ENCODE measurements around the gene PPP1R11.
A peak's percentile ranks its signal among the peaks of the same experiment; 100 is the strongest.
"Not testable (repeated sequence)": the region's sequence is repeated elsewhere in the genome, so short reads cannot be mapped to it uniquely, and the experiment has no call there.

PPP1R11 gene
- 45.0 to 47.6 reads per million in 2 donors for total RNA-seq

GRCh38 chr6:30066577-30067459, at the start of gene PPP1R11:
PPP1R11 (plus strand) TSS chr6:30067198; CDS start chr6:30067411, 213 bp downstream.
- DNase-seq, result peak; percentile 89

- DNase-seq, result no peak
These were observed 47.2 kb upstream of the PPP1R11 start for GRCh38 chr6:30019819-30020218.

- DNase-seq, result no peak
These were observed 46.4 kb upstream of the PPP1R11 start for GRCh38 chr6:30020626-30021025.

- DNase-seq, result no peak
These were observed 44.8 kb upstream of the PPP1R11 start for GRCh38 chr6:30022189-30022588.

- not testable (repeated sequence) for DNase-seq
These were observed 44.3 kb upstream of the PPP1R11 start for GRCh38 chr6:30022712-30023111.

GRCh38 chr6:30025186-30025585, 41.8 kb upstream of the PPP1R11 start:
- DNase-seq, result no peak

GRCh38 chr6:30029588-30029987, 37.4 kb upstream of the PPP1R11 start:
- no peak for DNase-seq

- no peak for DNase-seq
These were observed 35.6 kb upstream of the PPP1R11 start for GRCh38 chr6:30031381-30031780.

- DNase-seq, result not testable (repeated sequence)
These were observed 33.6 kb upstream of the PPP1R11 start for GRCh38 chr6:30033440-30033839.

- DNase-seq, result no peak
These were observed 31.2 kb upstream of the PPP1R11 start for GRCh38 chr6:30035784-30036183.

- no peak for DNase-seq
These were observed 29.7 kb upstream of the PPP1R11 start for GRCh38 chr6:30037182-30037788.

- DNase-seq, result no peak
These were observed 25.8 kb upstream of the PPP1R11 start for GRCh38 chr6:30041221-30041620.

GRCh38 chr6:30041821-30042220, 25.2 kb upstream of the PPP1R11 start:
- DNase-seq, result no peak

GRCh38 chr6:30042476-30042875, 24.5 kb upstream of the PPP1R11 start:
- no peak for DNase-seq

- DNase-seq, result no peak
These were observed 24.1 kb upstream of the PPP1R11 start for GRCh38 chr6:30042914-30043313.

GRCh38 chr6:30043744-30044143, 23.3 kb upstream of the PPP1R11 start:
- DNase-seq, result no peak

- DNase-seq, result no peak
These were observed 22.4 kb upstream of the PPP1R11 start for GRCh38 chr6:30044630-30045029.

- no peak for DNase-seq
These were observed 19.8 kb upstream of the PPP1R11 start for GRCh38 chr6:30047220-30047619.

- DNase-seq, result no peak
These were observed 13.3 kb upstream of the PPP1R11 start for GRCh38 chr6:30053682-30054081.

- DNase-seq, result no peak
These were observed 11.5 kb upstream of the PPP1R11 start for GRCh38 chr6:30055513-30055912.

GRCh38 chr6:30060606-30061091, 6.3 kb upstream of the PPP1R11 start:
- DNase-seq, result no peak

- peak; percentile 70 for DNase-seq
These were observed 5.7 kb upstream of the PPP1R11 start, which contains the start of gene POLR1H for GRCh38 chr6:30061092-30061857. POLR1H (plus strand) TSS chr6:30061265; CDS start chr6:30061525, 260 bp downstream.

- DNase-seq, result no peak
These were observed 5.0 kb upstream of the PPP1R11 start for GRCh38 chr6:30061858-30062458.
